Activated CD4-positive, CD25-positive, alpha-beta regulatory T cell (primary cell): ENCODE data around the gene ELL2.
"Not testable (repeated sequence)": the region's sequence is repeated elsewhere in the genome, so short reads cannot be mapped to it uniquely, and the experiment has no call there.

ENCODE experiments used
- DNase-seq, 4 experiments: peaks; one replicate each; lab custom pipeline; 2025; lab: John Stamatoyannopoulos, UW

ELL2 gene

DNA sequence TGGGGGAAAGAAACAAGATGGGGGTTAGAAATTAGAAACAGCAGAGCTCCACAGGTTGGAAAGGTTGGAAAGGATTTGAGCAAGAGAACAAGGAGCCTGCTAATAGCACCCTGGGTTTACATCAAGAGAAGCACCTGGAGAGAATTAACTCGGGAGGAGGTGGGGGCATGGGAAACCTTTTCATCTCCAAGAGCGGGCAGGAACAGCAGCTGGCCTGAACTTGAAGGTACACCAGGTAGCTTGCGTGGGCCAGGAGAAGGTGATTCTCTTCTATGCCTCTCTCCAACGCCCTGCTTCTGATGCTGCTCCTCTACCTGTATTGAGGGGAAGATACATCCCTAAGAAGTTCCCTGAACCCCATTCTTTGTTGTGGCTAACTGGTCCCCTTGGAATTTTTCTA, 102.0 kb downstream of the ELL2 start:
- no peak for DNase-seq

DNA sequence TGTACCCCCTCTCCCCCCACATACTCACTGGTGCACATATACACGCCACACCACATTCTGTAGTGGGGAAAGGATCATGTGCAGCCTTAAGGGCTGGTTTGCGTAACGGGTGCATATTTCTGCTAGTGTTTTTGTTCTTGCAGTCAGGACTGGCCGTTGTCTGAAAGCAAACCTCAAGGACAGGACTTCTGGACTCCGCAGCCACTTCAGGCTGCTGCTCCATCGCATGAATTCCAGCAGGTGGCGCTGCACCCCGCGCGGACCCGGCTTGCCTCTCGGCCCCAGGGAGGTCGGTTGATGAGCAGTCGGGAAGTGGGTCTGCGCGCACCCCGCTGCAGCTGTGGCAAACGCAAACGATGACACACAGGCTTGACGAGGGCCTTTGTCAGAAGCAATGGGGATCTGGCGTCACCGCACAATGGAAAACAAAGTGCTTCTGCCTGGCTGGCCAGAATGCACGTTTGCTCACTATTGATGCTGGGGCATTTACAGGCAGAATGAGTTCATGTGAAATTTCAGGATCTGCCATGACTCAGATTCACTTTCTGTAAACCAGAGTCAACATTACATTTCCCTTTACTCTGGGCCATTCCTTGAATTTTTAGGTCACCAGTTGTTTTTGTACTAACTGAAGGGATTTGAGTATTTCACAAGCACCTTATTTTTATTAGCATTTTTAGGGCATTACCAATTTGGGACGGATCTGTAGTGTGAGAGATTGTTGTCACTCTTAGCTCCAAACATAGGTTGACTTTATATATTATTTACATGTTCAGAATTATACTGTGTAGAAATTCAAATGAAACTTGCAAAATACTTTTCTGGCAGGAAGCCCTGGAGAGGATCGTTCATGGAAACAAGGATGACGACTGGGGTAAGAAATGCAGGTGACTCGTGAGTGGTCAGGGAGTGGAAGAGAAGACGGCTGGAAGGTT, 102.7 kb downstream of the ELL2 start:
- DNase-seq = peak; percentile 81 to 90 (median 87)

DNA sequence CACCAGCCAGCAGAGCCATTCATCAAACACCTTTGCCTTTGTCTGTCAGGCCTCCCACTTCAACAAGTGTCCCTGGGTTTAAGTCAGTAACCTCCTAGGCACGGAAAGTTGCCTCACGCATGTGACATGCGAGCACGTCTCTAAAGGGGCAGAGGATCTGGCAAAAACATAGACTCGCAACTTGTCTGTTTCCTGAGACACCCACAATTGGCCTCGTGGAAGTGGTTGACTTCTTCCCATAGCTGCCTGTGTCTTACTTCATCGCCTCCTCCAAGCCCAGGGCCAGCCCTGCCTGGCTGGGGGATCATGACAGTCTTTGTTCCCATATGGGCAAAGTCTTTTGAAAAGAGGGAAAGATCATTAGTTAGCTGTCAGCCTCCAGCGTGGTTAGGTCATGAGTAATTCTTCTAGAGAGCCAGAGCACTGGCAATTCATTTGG, 103.6 kb downstream of the ELL2 start:
- no peak for DNase-seq

- no peak for DNase-seq
Measured at GRCh38 chr5:95857185-95857945, 104.3 kb downstream of the ELL2 start.

DNA sequence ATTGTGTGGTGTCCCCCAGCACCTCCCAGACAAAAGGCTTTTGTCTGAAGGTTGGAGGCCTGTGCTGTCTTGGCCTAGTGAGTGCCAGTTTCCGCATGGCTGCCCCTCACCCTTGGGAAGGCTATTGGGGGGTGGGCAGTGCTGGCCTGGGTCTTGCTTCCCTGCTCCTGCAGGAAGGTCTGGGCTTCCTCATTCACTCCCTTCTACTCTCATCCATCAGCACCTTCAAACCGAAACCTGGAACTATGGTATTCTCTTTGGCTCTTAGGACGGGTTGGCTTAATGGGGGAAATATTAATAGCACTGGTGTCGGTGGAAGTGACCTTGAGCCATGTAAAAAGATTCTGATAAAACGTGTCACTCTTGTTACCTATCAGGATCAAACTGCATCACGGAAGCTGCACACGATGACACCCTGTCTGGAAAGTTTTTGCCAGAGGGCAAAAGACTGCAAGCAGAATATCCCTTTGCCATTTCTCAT, 105.1 kb downstream of the ELL2 start:
- DNase-seq = no peak

DNA sequence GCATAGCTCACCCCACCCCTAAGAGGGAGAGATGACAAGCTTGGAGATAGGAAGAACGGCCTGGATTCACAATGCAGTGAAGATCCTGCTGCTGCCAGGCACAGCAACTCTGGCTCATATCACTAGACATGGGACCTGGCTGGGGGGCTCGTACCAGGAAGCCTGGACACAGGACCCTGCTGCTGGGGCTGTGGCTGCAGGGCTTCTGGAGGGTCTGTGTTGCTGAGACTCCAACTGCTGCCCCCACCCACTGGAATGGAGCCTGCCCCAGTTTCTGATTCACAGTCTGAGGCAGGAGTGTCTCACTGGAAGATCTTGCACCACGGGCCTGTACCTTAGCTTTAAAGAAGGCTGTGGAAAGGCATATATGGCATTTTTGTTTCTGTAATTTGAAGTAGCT, 108.2 kb downstream of the ELL2 start:
- DNase-seq = no peak

DNA sequence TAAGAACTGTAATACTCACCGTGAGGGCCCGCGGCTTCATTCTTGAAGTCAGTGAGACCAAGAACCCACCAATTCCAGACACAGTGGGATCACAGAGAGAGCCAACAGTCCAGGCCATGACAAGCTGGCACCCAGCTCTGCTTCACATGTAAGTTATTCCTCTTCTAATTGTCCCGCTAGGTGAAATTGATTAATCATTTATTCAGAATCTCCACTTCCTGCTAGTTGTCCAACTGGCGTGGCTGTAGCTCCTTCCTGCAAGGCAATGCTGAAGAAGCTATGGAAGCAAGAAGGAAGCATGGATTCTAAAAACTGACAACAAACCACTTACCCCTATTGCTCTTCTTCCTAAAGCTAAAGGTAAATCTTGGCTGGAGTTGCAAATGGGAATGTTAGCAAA, 109.1 kb downstream of the ELL2 start:
- no peak for DNase-seq

- DNase-seq = not testable (repeated sequence)
Measured at GRCh38 chr5:95851141-95851540, 110.5 kb downstream of the ELL2 start.

DNA sequence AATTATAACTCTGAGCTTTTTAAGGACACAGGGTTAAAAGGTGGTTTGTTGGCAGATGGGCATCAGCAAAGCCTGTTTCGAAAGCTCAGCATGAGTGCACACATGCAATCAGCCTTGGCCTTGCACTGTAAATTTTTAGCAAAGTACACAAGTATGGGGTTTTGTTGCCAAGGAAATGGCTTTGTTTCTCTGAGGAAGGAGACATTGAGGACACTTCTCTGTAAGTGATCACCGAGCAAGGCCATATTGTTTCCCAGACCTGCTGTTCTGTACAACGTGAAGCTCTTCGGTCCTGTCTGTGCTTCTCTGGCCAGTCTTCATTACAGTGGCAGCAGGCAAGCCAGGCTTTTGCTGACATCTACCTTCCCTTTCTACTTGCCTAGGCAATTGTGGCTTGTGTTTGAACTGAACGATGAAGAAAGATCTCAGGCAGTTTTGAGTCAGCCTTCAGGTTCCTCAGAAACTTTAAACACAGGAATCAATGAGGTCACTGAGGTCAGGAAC, 111.2 kb downstream of the ELL2 start:
- no peak for DNase-seq

DNA sequence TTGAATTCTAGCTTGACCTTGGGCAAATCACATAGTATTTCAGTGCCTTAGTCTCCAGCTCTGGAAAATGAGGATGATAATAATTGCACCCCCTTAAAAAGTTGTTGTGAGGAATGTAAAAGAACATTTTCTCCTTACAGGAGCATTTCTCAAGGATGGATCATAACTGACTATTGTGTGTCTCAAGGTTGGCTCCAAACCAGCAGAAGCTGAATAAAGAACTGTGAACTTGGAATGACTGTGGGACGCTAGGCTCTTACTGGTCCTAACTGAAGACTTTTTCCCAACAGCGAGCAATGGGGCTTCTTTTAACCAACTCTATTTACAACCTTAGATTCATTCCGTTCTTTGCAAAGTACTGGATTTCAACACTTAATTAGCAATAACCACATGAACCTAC, 113.0 kb downstream of the ELL2 start:
- DNase-seq = no peak

GRCh38 chr5:95847261-95847592, 114.4 kb downstream of the ELL2 start:
- no peak for DNase-seq

- peak; percentile 27 to 47 (median 32) for DNase-seq
Measured at GRCh38 chr5:95846554-95847260, 114.9 kb downstream of the ELL2 start.

- DNase-seq = no peak
Measured at GRCh38 chr5:95845391-95845790, 116.3 kb downstream of the ELL2 start.

DNA sequence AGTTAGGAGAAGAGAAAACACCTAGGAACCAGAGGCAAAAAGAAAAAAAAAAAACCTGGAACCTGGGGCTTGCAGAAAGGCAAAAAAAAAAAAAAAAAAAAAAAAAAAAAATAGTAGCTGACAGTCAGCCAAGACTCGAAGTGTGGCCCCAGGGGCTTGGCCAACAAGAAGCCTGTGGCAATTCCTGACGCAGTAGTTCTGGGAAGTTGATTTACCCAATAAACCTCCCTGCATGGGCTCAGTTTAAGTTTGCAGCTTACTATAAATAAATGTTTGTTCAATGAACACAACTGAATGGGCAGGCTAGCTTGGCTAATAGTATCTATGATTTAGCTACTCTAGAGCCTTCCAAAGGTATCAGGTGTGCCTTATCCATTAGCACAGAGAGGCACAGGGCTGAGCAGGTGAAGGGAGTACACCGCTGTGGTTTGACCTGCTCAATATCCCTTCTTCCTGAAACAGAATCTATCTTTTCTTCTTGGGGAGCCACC, 117.9 kb downstream of the ELL2 start:
- no peak for DNase-seq

GRCh38 chr5:95842854-95843544, 118.7 kb downstream of the ELL2 start:
- peak; percentile 9 to 11 (median 10) for DNase-seq

GRCh38 chr5:95841914-95842812, 119.5 kb downstream of the ELL2 start:
- no peak for DNase-seq

DNA sequence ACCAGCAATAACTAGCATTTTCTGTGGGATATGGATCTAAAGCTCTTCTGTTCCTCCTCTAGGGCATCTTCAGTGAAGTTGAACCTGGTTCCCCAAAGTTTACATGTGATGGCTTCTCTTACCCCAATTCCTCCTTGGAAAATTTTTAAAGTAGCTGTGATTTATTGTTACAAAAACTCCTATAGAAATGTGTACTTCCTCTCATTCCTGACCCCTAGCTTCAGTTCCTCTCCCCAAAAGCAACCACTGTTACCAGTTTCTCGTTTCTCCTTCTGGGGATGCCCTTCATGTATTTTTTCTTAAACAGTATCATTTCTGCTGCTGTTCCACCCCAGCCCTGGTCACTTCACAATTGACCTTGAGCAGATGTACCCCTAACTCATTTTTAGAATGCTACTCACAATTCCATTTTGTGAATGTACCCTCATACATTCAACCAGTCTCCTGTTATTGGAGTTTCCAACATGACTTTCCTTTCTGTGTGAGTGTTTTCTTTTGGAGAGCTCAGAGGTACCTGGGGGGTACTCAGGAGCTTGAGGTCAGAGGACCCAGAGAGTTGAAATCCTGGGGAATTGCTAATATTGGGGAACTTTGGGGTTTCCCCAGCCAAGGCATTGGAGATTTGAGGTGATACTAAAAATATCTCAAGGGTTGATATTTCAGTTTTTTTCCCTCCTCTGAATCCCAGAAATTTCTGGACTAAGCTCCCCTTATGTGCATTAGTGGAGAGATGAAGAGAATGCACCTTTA, 120.5 kb downstream of the ELL2 start:
- no peak for DNase-seq

GRCh38 chr5:95839658-95840057, 122.0 kb downstream of the ELL2 start:
- no peak for DNase-seq

- no peak for DNase-seq
Measured at GRCh38 chr5:95838556-95838955, 123.1 kb downstream of the ELL2 start.
